HEK293 (cell line): ENCODE measurements around the gene DSC1.

Experiments used
- GFI1B ChIP-seq: fragments of 450-650 bp; formaldehyde crosslinking; IDR thresholded peaks from 2 replicates; pipeline ENCODE4 v1.5.1; 2016; ENCODE audit warnings: missing biosample characterization, missing genetic modification characterization
- ZFP37 ChIP-seq: fragments of 450-650 bp; formaldehyde crosslinking; IDR thresholded peaks from 2 replicates; pipeline ENCODE4 v1.5.1; 2016; ENCODE audit warnings: missing biosample characterization, missing genetic modification characterization
- ZNF112 ChIP-seq: fragments of 450-650 bp; formaldehyde crosslinking; IDR thresholded peaks from 2 replicates; pipeline ENCODE4 v1.5.0; 2017; ENCODE audit warnings: missing biosample characterization, missing genetic modification characterization
- ZNF274 ChIP-seq, 2 experiments: fragments of 200-500 bp in 1 of 2; fragments of 450-650 bp in 1 of 2; sonication (Bioruptor generic) in 1 of 2; formaldehyde crosslinking in 1 of 2; IDR thresholded peaks; 2 replicates each; pipeline versions ENCODE4 v1.5.1 to v1.6.1; 2014 to 2016; ENCODE audit warnings: borderline replicate concordance in 1 of 2, inconsistent platforms in 1 of 2, low read length in 1 of 2, missing biosample characterization in 1 of 2, missing genetic modification characterization in 1 of 2
- ZNF350 ChIP-seq: fragments of 450-650 bp; formaldehyde crosslinking; IDR thresholded peaks from 2 replicates; pipeline ENCODE4 v1.5.0; 2017; ENCODE audit warnings: missing biosample characterization, mild to moderate bottlenecking, missing genetic modification characterization
- ZNF521 ChIP-seq: fragments of 450-650 bp; formaldehyde crosslinking; IDR thresholded peaks from 2 replicates; pipeline ENCODE4 v1.5.1; 2017; ENCODE audit warnings: missing biosample characterization, mild to moderate bottlenecking, missing genetic modification characterization
- ZNF623 ChIP-seq: fragments of 450-650 bp; formaldehyde crosslinking; IDR thresholded peaks from 2 replicates; pipeline ENCODE4 v1.5.1; 2016; ENCODE audit warnings: missing biosample characterization, missing genetic modification characterization
- ZNF707 ChIP-seq: fragments of 450-650 bp; formaldehyde crosslinking; IDR thresholded peaks from 2 replicates; pipeline ENCODE4 v1.5.1; 2016; ENCODE audit warnings: missing biosample characterization, missing genetic modification characterization
- TF ChIP-seq, protein P1 (sequence below): fragments of 450-650 bp; formaldehyde crosslinking; IDR thresholded peaks from 2 replicates; pipeline ENCODE4 v1.5.1; 2016; ENCODE audit warnings: missing biosample characterization, missing genetic modification characterization
- TF ChIP-seq, protein P2 (sequence below): fragments of 450-650 bp; formaldehyde crosslinking; IDR thresholded peaks from 2 replicates; pipeline ENCODE4 v1.5.1; 2016; ENCODE audit warnings: missing biosample characterization, missing genetic modification characterization, low read depth
- TF ChIP-seq, protein P3 (sequence below): fragments of 450-650 bp; formaldehyde crosslinking; IDR thresholded peaks from 2 replicates; pipeline ENCODE4 v1.5.1; 2016; ENCODE audit warnings: missing biosample characterization, missing genetic modification characterization
- TF ChIP-seq, protein P4 (sequence below): fragments of 450-650 bp; formaldehyde crosslinking; IDR thresholded peaks from 2 replicates; pipeline ENCODE4 v1.5.1; 2016; ENCODE audit warnings: missing biosample characterization, missing genetic modification characterization

DNA sequence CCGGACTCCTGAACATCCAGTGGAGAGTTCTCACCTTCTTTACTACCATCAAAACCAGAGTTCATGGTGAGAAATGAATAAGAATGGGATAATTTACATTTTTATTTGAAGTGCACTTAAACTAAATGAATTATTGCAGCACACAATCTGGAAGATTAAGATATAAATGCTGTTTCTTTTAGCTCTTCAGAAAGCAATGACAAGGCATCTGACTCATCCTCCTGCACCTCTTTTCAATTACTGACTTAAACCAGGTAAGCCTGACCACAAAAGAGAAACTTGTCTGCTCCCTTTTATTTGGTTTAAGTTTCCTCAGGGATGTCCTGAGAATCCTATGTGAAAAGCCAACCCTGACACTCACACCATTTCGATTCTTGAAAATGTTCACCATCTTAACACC, 59.7 kb downstream of the DSC1 start:
- TF ChIP-seq, protein P1, sequence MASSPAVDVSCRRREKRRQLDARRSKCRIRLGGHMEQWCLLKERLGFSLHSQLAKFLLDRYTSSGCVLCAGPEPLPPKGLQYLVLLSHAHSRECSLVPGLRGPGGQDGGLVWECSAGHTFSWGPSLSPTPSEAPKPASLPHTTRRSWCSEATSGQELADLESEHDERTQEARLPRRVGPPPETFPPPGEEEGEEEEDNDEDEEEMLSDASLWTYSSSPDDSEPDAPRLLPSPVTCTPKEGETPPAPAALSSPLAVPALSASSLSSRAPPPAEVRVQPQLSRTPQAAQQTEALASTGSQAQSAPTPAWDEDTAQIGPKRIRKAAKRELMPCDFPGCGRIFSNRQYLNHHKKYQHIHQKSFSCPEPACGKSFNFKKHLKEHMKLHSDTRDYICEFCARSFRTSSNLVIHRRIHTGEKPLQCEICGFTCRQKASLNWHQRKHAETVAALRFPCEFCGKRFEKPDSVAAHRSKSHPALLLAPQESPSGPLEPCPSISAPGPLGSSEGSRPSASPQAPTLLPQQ (tag by site-specific recombination) = no peak
- TF ChIP-seq, protein P2, sequence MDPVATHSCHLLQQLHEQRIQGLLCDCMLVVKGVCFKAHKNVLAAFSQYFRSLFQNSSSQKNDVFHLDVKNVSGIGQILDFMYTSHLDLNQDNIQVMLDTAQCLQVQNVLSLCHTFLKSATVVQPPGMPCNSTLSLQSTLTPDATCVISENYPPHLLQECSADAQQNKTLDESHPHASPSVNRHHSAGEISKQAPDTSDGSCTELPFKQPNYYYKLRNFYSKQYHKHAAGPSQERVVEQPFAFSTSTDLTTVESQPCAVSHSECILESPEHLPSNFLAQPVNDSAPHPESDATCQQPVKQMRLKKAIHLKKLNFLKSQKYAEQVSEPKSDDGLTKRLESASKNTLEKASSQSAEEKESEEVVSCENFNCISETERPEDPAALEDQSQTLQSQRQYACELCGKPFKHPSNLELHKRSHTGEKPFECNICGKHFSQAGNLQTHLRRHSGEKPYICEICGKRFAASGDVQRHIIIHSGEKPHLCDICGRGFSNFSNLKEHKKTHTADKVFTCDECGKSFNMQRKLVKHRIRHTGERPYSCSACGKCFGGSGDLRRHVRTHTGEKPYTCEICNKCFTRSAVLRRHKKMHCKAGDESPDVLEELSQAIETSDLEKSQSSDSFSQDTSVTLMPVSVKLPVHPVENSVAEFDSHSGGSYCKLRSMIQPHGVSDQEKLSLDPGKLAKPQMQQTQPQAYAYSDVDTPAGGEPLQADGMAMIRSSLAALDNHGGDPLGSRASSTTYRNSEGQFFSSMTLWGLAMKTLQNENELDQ = no peak
- no peak for TF ChIP-seq ZNF521 (tag by site-specific recombination)
- TF ChIP-seq, protein P3, sequence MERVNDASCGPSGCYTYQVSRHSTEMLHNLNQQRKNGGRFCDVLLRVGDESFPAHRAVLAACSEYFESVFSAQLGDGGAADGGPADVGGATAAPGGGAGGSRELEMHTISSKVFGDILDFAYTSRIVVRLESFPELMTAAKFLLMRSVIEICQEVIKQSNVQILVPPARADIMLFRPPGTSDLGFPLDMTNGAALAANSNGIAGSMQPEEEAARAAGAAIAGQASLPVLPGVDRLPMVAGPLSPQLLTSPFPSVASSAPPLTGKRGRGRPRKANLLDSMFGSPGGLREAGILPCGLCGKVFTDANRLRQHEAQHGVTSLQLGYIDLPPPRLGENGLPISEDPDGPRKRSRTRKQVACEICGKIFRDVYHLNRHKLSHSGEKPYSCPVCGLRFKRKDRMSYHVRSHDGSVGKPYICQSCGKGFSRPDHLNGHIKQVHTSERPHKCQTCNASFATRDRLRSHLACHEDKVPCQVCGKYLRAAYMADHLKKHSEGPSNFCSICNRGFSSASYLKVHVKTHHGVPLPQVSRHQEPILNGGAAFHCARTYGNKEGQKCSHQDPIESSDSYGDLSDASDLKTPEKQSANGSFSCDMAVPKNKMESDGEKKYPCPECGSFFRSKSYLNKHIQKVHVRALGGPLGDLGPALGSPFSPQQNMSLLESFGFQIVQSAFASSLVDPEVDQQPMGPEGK (tag by site-specific recombination) = no peak
- TF ChIP-seq ZNF623 (tag by site-specific recombination) = no peak
- TF ChIP-seq, protein P4, sequence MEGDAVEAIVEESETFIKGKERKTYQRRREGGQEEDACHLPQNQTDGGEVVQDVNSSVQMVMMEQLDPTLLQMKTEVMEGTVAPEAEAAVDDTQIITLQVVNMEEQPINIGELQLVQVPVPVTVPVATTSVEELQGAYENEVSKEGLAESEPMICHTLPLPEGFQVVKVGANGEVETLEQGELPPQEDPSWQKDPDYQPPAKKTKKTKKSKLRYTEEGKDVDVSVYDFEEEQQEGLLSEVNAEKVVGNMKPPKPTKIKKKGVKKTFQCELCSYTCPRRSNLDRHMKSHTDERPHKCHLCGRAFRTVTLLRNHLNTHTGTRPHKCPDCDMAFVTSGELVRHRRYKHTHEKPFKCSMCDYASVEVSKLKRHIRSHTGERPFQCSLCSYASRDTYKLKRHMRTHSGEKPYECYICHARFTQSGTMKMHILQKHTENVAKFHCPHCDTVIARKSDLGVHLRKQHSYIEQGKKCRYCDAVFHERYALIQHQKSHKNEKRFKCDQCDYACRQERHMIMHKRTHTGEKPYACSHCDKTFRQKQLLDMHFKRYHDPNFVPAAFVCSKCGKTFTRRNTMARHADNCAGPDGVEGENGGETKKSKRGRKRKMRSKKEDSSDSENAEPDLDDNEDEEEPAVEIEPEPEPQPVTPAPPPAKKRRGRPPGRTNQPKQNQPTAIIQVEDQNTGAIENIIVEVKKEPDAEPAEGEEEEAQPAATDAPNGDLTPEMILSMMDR (tag by site-specific recombination) = no peak
- TF ChIP-seq GFI1B (tag by site-specific recombination) = no peak
- TF ChIP-seq ZNF350 (tag by site-specific recombination) = no peak
- no peak for TF ChIP-seq ZNF112 (tag by site-specific recombination)
- TF ChIP-seq ZFP37 (tag by site-specific recombination) = no peak
- TF ChIP-seq ZNF274 (IDR thresholded peaks at IDR 0.05; ENCODE audit: low read length) = no peak
- no peak for TF ChIP-seq ZNF274 (tag by site-specific recombination; IDR thresholded peaks at IDR 0.05; ENCODE audit: borderline replicate concordance)
- TF ChIP-seq ZNF707 = no peak
